GM18498 (cell line): Measurements from ENCODE around the gene CCDC141.
A peak's percentile ranks its signal among the peaks of the same experiment; 100 is the strongest.
"Not testable (repeated sequence)": the region's sequence is repeated elsewhere in the genome, so short reads cannot be mapped to it uniquely, and the experiment has no call there.

ENCODE experiments used
- ATAC-seq: cut with Tn5 transposase; IDR thresholded peaks from one replicate; pipeline ENCODE4 v1.9.1; 2021; ENCODE audit warnings: mild to moderate bottlenecking, moderate library complexity; ENCODE audit not compliant: unreplicated experiment

CCDC141 gene

DNA sequence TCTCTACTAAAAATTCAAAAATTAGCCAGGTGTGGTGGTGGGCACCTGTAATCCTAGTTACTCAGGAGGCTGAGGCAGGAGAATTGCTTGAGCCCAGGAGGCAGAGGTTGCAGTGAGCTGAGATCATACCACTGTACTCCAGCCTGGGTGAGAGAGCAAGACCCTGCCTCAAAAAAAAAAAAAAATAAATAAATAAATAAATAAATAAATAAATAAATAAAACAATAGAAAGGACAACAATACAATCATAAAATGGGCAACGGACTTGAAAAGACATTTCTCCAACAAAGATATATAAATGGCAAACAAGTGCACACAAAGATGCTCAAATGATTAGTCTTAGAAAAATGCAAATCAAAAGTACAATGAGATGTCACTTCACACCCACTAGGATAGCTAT is 60.5 kb downstream of the CCDC141 start:
- ATAC-seq = not testable (repeated sequence)

- not testable (repeated sequence) for ATAC-seq
These were observed 67.3 kb downstream of the CCDC141 start for GRCh38 chr2:178982652-178983051.

- ATAC-seq = no peak
These were observed 69.1 kb downstream of the CCDC141 start for GRCh38 chr2:178980815-178981214.

GRCh38 chr2:178978667-178979066 is 71.3 kb downstream of the CCDC141 start:
- ATAC-seq = no peak

DNA sequence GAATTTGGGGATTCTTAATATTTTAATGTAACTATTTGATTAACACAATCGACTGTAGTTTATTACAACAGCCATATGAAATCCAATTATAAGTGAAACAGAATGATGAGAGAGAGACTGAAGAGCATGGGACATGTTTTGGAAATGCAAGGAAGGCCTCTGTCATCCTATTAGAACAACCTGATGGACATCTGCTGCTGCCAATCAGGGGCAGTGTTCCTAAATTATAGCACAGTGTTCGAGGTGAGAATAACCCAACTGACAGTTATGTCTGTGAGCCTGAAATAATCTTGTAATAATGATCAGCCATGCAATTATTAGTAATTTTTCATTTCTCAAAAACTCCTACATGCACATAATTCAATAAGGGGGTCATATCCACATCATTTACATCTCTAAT is 73.6 kb downstream of the CCDC141 start:
- no peak for ATAC-seq

DNA sequence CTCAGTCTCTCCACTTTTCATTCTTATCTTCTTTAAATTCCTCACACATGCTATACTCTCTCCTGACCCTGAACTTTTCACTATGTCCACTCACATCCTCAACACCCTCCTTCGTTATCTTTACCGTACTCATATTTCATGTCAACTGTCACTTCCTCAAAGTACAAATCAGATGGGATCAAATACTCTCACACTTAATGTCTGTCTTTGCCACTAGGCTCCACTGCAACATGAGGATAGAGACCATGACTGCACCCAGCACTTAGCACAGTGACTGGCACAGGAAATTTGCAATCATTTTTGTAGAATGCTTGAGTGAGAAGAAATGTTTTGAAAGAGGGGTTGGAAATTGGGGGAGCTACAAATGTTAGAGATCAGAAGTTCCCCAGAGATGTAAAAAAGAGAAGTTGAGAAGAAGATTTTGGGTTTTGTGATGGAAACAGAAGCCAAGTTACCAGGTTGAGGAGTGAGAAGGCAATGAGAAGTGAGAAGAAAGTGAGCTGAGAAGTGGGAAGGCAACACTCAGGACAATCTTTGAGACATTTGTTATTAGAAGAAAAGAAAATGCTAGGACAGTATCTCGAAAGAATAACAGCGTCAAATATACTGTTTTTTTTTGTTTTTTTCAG is 87.0 kb downstream of the CCDC141 start:
- no peak for ATAC-seq

DNA sequence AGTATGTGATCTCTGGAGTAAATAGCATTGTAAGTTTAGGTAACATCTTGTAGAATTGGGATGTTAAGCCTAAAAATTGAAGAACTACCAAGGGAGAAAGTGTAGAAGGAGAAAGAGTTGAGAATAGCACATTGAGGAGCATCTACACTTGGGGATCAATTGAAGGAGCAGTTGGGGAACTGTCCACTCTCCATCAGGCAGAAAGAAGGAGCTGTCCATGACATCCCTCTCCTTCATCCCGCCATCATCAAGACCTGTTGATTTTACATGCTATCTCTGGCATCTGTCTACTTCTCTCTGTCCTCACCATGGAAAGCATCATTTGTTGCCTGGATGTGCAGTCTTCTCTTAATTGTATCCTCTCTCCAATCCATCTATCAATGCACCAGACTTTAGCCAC is 87.8 kb downstream of the CCDC141 start:
- no peak for ATAC-seq

GRCh38 chr2:178954049-178954448 is 95.9 kb downstream of the CCDC141 start:
- no peak for ATAC-seq

DNA sequence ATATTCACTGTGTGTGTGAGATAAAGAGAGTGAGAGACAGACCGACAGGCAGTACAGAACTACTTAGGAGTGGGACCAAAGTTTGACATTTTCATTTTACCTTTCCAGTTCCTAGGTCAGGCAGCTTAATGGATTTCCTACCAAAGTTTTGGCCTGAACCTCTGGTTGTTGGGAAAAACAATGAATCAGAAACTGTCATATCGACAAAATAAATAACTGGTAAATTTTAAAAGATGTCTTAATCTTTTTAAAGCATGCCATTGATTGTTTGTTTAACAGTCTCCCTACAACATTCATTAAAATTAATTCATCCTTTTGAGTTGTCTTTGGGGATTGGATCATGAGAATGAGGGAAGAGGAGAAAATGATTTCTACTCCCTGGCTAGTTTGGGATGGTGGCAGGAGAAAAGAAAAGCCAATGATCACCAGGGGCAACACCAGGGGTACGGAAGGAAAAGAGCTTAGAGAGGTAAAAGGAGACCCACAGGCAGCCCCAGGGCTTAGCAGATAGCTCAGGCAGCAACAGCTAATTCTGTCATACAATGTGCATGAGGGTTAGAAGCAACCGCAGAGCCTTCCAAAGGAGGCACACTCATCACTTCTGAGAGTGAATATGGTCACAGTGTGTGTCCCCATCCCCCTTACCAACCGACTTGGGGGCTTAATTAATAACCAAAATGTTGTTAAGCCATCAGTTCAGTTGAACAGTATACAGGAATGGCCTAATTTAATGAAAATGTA is 98.5 kb downstream of the CCDC141 start:
- no peak for ATAC-seq

DNA sequence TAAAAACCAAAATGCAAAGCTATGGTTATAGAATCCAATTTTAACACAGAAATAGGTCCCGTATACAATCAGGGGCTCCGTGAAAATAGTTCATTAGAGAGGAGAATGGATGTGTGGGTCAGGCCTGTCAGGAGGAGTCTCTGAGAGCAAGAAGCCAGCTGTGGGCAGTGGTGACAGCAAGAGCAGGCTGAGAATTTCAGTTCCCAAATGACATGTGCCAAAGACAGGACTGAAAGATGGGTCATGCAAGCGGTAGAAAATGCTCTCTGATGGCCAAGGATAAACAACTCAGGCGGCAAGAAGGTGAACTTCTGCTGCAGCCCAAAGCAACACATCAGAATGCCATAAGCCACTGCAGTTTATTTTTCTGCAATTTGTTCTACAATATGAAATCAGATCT is 100.4 kb downstream of the CCDC141 start:
- peak; percentile 95 for ATAC-seq

- no peak for ATAC-seq
These were observed 100.8 kb downstream of the CCDC141 start for GRCh38 chr2:178949151-178949550.

GRCh38 chr2:178947006-178947405 is 102.9 kb downstream of the CCDC141 start:
- no peak for ATAC-seq

DNA sequence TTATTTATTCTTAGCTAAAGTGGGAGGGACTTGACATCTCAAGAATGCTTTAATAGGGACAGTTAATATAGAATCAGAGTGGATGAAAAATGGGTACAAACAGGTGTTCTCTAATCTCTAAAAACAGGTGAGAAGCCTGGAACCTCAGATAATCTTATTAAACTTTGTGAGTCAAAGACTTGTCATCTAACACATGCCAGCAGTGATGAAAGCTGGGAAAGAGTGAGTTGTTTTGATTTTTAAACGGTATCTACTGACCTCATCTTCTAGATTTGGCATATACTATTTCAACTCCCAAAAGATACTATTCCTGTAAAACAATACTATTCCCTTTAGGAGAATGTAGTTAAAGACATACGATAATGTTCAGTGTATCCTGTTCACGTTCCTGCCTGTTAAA is 103.4 kb downstream of the CCDC141 start:
- no peak for ATAC-seq

DNA sequence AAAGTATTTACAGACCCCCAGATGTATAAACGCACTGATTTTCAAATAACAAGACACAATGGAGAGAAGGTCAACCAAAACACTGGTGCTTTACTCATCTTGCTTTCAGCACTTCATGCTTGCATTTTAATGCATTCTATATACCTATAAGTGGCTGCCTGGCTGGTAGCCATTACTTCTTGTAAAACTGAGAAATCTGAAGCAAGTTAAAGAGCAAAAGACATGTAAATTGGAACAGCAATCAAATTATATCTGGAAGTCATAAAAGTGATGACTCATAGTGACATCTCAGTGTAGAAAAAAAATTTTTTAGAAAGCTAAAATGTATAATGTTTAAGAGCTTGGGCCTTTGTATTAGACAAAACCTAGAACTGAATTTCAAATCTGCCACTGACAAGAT is 106.2 kb downstream of the CCDC141 start:
- no peak for ATAC-seq

DNA sequence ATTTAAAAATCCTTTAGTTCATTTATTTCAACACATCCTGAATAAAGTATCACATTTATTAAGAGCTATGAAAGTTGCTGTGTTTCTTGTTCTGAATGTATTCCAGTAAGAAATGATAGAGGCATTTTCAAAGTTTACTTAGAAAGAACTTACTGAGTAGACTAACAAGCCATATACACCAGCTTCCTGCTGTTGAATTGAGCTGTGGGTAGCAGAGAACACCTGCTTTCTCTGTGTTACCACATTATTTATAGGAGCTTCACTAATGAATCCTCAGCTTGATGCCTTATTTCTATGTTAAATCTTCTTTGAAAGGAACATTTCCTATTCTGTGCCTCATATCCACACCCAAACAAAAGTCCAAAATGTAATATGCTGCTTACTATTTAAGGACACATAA is 115.4 kb downstream of the CCDC141 start:
- no peak for ATAC-seq

DNA sequence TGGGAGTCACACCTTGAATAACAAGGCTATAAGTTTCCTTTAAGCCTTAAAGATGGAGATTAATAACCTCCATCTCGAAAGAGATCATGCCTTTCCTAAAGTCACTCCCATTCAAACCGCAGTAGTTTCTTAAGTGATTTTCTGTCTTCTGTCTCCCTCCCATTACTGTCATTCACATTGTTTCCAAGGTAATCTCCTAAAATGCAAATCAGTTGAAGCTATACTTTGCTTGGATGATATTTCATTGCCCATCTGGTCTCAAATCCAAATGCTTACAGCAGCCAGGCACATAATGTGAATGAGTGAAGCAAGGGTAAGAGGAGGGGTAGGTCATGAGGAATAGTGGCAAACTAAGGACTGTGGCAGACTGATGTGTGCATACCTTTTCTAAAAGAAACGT is 116.4 kb downstream of the CCDC141 start:
- ATAC-seq = no peak

DNA sequence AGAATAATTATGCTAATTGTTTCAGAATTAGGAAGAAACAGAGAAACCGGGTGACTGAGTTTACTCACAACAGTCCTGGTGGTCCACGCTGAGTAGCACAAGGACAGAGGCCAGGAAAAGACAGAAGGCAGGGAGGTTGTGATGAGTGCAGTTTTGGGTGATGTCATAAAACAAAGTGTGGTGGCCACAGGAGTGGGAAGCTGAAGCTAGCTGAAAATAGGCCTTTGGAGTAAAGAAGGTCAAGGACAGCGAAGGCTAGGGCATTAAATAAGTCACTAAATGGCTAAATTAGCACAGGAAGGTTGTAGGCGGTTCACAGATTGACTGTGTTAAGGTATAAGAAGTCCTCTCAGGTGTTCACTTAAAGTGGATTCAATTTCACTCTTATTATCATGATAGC is 121.9 kb downstream of the CCDC141 start:
- ATAC-seq = no peak

GRCh38 chr2:178927173-178927572 is 122.8 kb downstream of the CCDC141 start:
- no peak for ATAC-seq

DNA sequence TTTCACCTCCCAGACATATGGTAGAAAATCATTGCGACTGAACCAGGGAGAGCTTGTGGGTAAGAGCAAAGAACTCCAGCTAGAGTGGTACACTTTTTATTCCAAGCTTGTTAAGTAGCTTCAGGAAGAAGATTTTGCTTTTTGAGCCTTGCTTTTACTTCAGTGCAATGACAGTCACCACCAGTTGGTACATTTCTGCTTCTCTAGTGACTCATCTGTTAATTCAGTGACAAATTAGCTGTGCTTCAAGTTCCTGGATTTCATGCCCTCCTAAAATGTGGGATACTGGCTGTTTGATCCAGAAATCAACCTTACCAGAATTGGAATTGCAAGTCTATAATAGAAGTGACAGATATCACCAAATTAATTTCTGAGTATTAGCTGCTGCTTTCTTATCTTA is 125.1 kb downstream of the CCDC141 start:
- ATAC-seq = no peak

DNA sequence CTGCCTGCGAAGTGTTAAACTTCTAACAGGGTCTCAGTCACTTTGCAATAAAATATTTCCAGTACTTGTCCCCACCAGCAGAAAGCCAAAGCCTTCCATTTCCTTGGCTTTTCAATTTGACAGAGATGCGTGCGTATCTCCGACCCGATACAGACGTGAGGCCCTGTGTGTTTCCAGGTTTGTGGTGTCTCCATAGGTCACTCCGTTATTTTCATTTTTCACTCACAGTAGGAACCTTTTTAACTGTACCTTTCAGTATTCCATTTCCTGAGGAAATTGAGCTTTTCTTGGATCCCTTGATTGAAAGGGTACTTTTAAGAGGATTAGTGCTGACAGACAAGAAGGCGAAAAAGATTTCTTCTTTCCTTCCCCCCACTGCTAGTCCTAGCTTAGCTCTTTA is 126.4 kb downstream of the CCDC141 start:
- ATAC-seq = no peak

- ATAC-seq = no peak
These were observed 128.9 kb downstream of the CCDC141 start for GRCh38 chr2:178920916-178921513.

DNA sequence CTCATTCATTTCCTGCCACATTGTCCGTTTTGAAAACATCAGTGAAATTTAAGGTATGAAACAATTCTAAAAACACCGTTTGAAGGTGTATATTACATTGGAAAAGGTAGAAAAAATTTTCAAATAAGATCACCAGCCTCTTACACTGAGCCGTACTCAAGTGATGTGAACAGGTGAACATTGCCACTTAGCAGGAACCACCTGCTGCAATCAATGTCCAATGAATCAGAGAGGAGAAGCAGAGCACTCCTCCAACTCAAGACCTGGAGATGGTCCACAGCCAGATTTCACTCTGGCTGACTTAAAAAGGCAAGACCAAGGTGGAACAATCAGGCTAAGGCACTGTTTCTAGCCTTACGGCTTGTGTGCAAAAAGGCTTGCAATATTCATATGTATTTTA is 132.4 kb downstream of the CCDC141 start:
- ATAC-seq = no peak
